HT1080 (cell line): ENCODE data around the gene WNK1. TPM values are rescaled to one million over a fixed set of nuclear protein-coding genes. Genes with fewer than 3 reads are reported as not detected.
"Not testable (repeated sequence)": the region's sequence is repeated elsewhere in the genome, so short reads cannot be mapped to it uniquely, and the experiment has no call there.

Source experiments
- DNase-seq: peaks from one replicate; pipeline ENCODE4 v3.0.0-alpha.2; 2015; ENCODE audit warnings: low read depth
- total RNA-seq: library from RNA; depleted of rRNA; stranded (reverse); fragments of >200 nt; shearing (Covaris generic); gene quantifications from 2 replicates; pipeline ENCODE4 v1.2.3, GENCODE V29; 2014

WNK1 gene
- total RNA-seq, 1 experiment from 2014 or later, result 53.5 TPM

GRCh38 chr12:777550-778047, 25.2 kb downstream of the WNK1 start:
- DNase-seq, result no peak

GRCh38 chr12:778615-779014, 26.2 kb downstream of the WNK1 start:
- DNase-seq, result no peak

- DNase-seq, result peak; percentile 63
Observed at GRCh38 chr12:779745-780734, 27.7 kb downstream of the WNK1 start.

DNA sequence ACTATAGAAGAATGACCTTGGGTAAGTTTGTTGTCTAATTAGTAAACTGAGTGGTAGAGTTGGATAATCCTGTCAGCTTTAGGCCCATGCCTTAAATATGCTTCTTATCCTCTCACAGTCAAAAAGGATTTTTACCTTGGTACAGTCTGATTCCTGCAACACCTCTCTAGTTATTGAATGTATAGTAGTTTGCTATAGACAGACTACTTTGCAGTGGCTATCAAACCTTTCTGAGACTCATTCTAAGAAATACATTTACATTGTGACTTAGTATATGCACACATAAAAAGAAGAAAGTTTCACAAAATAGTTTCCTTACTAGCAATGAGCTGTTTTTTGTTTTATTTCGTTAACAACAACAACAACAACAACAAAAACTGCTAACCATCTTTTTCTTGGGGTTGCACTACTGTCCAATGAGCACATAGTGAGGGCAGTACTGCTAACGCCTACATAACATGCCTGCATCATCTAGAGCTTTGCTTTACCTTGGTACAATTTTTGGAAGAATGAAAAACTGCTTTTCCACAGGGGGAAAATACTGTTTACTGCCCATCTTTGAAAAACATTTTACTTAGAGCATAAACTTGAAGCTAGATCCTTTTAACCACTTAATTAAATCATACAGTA, 28.5 kb downstream of the WNK1 start:
- DNase-seq, result no peak

- DNase-seq, result no peak
Observed at GRCh38 chr12:785706-786105, 33.3 kb downstream of the WNK1 start.

DNA sequence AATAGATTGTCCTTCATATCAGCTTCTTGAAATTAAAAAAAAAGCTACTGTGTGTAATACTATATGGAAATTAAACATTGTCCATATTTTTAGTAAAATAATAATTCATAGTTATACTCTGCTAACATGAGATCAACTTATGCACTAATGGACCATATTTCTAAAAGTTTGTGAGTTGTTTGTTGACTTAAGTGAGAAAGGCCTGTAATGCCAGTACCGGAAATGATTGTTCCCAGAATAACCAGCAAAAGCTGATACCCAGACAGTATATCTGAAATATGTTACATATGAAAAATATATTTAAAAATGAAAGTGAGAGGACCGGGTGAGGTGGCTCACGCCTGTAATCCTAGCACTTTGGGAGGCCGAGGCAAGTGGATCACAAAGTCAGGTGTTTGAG, 35.9 kb downstream of the WNK1 start:
- DNase-seq, result no peak

- DNase-seq, result not testable (repeated sequence)
Observed at GRCh38 chr12:788762-789161, 36.4 kb downstream of the WNK1 start.

DNA sequence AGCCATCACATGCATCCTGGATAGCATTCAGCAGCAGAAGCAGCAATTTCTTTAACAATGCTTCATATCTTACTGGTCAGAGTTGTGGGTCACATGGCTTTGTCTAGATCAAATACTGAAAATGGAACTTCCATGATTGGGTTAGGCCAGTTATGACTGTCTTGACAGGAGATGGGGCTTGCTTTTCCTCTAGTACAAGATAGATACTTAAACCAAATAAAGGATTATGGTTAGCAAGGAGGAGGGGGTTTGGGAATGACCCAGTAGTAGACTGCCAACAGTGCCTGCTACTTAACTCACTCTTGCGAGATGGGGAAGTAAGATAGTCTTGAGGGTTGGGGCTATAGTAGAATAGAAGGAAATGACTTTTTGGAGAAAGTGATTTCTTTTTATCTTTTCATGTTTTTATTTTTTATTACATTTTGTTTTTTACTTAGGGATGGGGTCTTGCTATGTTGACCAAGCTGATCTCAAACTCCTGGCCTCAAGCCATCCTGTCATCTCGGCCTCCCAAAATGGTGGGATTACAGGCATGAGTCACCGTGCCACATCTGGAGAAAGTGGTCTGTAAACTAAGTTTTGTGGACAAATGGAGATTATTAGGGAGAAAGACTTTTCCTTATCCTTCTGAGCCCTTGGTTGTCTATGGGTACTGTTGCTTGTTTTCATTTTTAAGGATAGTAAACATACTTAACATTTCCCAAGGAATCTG, 37.6 kb downstream of the WNK1 start:
- no peak for DNase-seq

- DNase-seq, result no peak
Observed at GRCh38 chr12:790608-791007, 38.2 kb downstream of the WNK1 start.

DNA sequence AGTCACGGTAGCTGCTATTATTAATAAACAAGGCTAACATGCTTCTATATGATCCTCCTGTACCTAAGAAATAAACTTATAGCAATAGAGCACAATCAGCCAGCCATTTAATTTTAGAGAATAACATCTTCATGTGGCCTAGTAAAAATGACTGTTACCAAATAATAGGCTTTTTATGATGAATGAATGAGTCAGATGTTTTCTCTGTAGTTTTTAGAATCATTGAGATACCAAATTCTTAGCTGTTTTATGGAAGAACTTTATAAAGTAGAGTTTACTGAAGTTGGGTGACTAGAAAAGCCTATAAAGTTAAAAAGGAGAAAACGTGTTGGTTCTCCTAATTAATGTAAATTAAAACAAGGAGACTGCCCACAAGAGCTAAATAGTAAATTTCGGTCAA, 40.7 kb downstream of the WNK1 start:
- DNase-seq, result no peak

DNA sequence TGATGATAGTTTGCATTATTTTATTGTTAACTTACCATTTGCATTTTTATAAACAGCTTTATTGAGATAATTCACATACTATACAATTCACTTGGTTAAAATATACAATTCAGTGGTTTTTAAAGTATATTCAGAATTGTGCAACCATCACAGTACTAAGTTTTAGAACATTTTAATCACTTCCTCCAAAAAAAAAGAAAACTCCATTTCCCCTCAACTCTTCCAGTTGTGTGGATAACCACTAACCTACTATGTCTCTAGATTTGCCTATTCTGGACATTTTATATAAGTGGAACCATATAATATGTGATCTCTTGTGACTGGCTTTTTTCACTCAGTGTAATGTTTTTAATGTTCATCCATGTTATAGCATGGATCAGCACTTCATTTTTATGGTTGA, 41.3 kb downstream of the WNK1 start:
- no peak for DNase-seq

DNA sequence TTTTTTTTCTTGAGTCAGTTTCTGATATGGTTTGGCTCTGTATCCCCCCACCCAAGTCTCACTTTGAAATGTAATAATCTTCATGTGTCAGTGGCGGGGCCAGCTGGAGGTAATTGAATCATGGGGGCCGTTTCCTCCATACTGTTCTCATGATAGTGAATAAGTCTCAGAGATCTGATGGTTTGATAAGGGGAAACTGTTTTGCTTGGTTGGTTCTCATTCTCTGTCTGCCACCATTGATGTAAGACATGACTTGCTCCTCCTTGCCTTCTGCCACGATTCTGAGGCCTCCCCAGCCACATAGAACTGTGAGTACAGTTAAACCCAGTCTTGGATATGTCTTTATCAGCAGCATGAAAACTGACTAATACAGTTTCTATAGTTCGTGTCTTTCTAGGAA, 42.9 kb downstream of the WNK1 start:
- DNase-seq, result no peak

DNA sequence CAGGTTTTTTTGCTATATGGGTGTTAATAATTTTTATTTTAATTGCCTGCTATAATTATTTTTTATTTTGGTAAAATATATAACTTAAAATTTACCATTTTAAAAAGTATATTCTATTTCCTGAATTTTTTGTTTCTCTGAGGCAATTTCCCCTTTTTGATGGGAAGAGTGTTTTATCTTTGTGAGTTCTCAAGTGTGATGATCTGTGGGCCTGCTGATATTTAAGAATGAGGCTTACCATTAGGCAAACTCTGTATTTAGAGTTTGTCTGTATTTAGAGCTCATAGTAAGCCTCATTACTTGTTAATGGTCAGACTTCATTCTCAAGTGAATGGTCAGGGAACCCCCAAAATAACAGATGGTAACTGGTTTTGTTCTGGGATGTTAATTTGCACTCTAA, 48.0 kb downstream of the WNK1 start:
- DNase-seq, result no peak

- no peak for DNase-seq
Observed at GRCh38 chr12:802242-803120, 50.1 kb downstream of the WNK1 start.

DNA sequence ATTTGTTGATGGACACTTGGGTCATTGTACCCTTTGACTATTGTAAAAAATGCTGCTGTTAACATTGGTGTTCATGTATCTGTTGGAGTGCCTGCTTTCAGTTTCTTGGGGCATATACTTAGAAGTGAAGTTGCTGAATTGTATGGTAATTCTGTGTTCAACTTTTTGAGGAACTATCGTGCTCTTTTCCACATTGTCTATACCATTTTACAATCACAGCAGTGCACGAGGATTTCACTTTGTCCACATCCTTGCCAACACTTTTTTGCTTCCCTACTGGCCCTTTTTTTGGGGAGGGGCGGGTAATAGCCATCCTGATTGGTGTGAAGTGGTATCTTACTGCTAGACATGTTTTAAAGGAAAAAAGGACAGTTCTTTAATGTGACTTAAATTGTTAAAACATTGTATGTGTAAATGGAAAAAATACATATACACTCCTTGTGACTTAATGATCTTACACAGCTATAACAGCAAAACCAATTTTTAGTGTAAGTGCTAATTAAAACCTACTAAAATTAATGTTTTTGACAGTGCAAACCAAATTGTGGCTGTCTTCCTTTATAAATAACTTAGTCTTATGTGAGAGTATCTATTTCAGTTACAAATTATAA, 52.7 kb downstream of the WNK1 start:
- DNase-seq, result no peak

GRCh38 chr12:806200-806791, 53.9 kb downstream of the WNK1 start:
- DNase-seq, result no peak

- DNase-seq, result no peak
Observed at GRCh38 chr12:807041-807735, 54.8 kb downstream of the WNK1 start.

- no peak for DNase-seq
Observed at GRCh38 chr12:810116-810515, 57.7 kb downstream of the WNK1 start.

DNA sequence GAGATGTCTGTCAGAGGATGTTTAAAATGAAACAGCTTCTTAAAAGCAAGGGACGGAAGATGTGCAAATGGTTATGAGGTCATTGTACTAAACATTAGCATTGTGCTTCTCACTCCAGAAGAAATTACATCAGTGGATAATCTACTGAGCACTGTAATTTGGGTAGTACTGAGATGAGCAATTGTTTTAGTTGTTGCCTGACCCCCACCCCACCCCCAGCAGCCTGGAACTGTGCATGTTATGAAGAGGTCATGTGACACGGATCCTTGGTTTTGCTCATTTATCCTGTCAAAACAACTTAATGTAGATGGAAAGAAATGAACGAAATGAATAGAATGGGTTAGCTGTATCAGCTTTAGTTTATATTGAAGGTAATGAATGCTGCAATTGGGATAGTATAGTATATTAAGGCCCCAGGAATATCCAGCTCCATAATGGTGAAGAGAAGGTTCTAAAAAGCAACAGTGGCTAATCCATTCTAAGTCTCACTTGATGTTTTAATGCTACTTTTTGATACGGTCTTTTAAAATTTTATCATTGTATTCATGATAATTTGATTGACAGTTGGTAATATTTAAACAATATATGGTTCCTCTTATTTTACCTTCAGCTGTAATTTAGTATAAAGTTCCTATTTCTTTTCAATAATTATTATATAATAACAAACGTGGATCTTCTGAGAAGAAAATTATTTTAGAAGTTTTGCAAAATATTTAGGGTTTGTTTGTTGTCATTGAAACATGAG, 58.5 kb downstream of the WNK1 start:
- DNase-seq, result no peak
